ENCODE measurements around the gene STRN4. TPM values are rescaled to one million over a fixed set of nuclear protein-coding genes. Genes with fewer than 3 reads are reported as not detected.
A peak's percentile ranks its signal among the peaks of the same experiment; 100 is the strongest.

Gene STRN4
- 27.3 TPM for polyA plus RNA-seq (2012; ENCODE audit: low read depth, missing spikeins)

GRCh38 chr19:46746281-46747057, at the start of gene STRN4:
Gene STRN4, minus strand, starts transcription at chr19:46746450. Its CDS starts 20 bp downstream, at chr19:46746430.
- FAIRE-seq (peak; percentile 65), DNase-seq (ENCODE audit: insufficient read length, low spot score) (peak; percentile 92)
- TF ChIP-seq POLR2AphosphoS5 (IDR thresholded peaks at IDR 0.05; ENCODE audit: low read depth, low read length): no peak; the same call in 1 of the 2 replicates
- no peak for TF ChIP-seq TAF1 (IDR thresholded peaks at IDR 0.05; ENCODE audit: low read depth, low read length)
- no peak for TF ChIP-seq PAX5 (IDR thresholded peaks at IDR 0.05; ENCODE audit: insufficient read depth, low read length, severe bottlenecking)
- no peak for TF ChIP-seq POU2F2 (IDR thresholded peaks at IDR 0.05; ENCODE audit: low read depth, low read length)

- FAIRE-seq: peak; percentile 59
- TF ChIP-seq PAX5 (IDR thresholded peaks at IDR 0.05; ENCODE audit: insufficient read depth, low read length, severe bottlenecking) (no peak), SPI1 (IDR thresholded peaks at IDR 0.05; ENCODE audit: low read depth, low read length) (peak; percentile 51; the same call in 1 of the 2 replicates)
- no peak for DNase-seq (ENCODE audit: insufficient read length, low spot score)
Observed at GRCh38 chr19:46791944-46792343, 45.7 kb upstream of the STRN4 start.

- DNase-seq (ENCODE audit: insufficient read length, low spot score) (no peak), FAIRE-seq (no peak)
- no peak for TF ChIP-seq POU2F2 (IDR thresholded peaks at IDR 0.05; ENCODE audit: low read depth, low read length)
- no peak for TF ChIP-seq TAF1 (IDR thresholded peaks at IDR 0.05; ENCODE audit: low read depth, low read length)
- TF ChIP-seq PAX5 (IDR thresholded peaks at IDR 0.05; ENCODE audit: insufficient read depth, low read length, severe bottlenecking): no peak
- TF ChIP-seq SPI1 (IDR thresholded peaks at IDR 0.05; ENCODE audit: low read depth, low read length): no peak
- TF ChIP-seq POLR2AphosphoS5 (IDR thresholded peaks at IDR 0.05; ENCODE audit: low read depth, low read length): no peak
- no peak for TF ChIP-seq POLR2A (IDR thresholded peaks at IDR 0.05; ENCODE audit: low read depth, low read length)
Observed at GRCh38 chr19:46789371-46789770, 43.1 kb upstream of the STRN4 start.

DNA sequence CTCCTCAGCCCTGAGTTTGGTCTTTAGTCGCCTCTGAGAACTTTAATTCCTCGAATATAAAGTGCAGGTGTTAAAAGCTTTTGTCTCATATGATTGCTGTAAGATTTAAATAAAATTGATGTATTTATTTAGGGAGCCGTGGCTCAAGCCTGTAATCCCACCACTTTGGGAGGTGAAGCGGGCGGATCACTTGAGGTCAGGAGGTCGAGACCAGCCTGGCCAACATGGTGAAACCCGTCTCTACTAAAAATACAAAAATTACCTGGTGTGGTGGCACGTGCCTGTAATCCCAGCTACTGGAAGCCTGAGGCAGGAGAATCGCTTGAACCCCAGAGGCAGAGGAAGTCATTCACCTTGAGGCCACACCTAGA, 42.7 kb upstream of the STRN4 start:
- DNase-seq (ENCODE audit: insufficient read length, low spot score) (no peak), FAIRE-seq (no peak)
- no peak for TF ChIP-seq POLR2A (IDR thresholded peaks at IDR 0.05; ENCODE audit: low read depth, low read length)
- no peak for TF ChIP-seq POLR2AphosphoS5 (IDR thresholded peaks at IDR 0.05; ENCODE audit: low read depth, low read length)
- no peak for TF ChIP-seq PAX5 (IDR thresholded peaks at IDR 0.05; ENCODE audit: insufficient read depth, low read length, severe bottlenecking)
- no peak for TF ChIP-seq TAF1 (IDR thresholded peaks at IDR 0.05; ENCODE audit: low read depth, low read length)
- no peak for TF ChIP-seq SPI1 (IDR thresholded peaks at IDR 0.05; ENCODE audit: low read depth, low read length)
- no peak for TF ChIP-seq POU2F2 (IDR thresholded peaks at IDR 0.05; ENCODE audit: low read depth, low read length)

DNA sequence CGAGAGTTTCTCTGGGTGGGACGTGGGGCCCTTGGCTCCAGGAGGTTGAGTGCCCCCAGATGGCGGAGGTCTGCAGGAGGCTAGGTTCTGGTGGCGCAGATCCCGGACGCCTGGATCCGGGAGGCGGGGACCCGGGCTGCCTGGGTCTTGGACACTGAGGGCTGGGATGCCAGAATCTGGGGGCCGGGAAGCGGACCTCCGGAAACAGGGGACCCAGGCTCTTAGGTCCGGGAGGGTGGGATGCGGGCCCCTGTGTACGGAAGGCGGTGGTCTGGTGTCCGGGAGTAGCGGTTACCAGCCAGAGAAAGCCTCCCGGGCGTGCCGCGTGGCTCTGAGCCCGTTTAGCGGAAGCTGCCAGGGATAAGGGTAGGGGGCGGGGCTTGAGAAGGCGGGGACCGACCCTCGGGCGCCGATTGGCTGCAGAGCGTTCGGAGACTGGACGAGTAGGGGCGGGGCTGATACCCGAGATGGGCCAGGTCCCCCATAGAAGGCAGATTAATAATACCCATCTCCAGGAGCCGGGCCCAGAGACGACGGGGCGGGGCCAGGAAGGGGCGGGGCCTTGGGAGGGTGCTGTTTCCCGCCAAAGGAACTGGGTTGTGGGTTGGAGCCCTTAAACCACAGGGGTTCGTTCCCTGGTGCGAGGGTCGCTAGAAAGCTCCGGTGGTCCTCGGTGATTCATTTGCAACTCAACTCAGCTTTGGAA, 42.2 kb upstream of the STRN4 start, which contains the start of gene SLC1A5:
SLC1A5 (minus strand) TSS at position 333 of the 706 bp plus-strand sequence. CDS start 629 bp downstream, outside the sequence.
- DNase-seq (ENCODE audit: insufficient read length, low spot score): peak; percentile 93
- peak; percentile 82 for FAIRE-seq
- TF ChIP-seq POLR2A (IDR thresholded peaks at IDR 0.05; ENCODE audit: low read depth, low read length) (peak; percentile 99), POLR2AphosphoS5 (IDR thresholded peaks at IDR 0.05; ENCODE audit: low read depth, low read length) (peak; percentile 99), PAX5 (IDR thresholded peaks at IDR 0.05; ENCODE audit: insufficient read depth, low read length, severe bottlenecking) (no peak), SPI1 (IDR thresholded peaks at IDR 0.05; ENCODE audit: low read depth, low read length) (no peak), TAF1 (IDR thresholded peaks at IDR 0.05; ENCODE audit: low read depth, low read length) (peak; percentile 99), POU2F2 (IDR thresholded peaks at IDR 0.05; ENCODE audit: low read depth, low read length) (peak; percentile 94)

DNA sequence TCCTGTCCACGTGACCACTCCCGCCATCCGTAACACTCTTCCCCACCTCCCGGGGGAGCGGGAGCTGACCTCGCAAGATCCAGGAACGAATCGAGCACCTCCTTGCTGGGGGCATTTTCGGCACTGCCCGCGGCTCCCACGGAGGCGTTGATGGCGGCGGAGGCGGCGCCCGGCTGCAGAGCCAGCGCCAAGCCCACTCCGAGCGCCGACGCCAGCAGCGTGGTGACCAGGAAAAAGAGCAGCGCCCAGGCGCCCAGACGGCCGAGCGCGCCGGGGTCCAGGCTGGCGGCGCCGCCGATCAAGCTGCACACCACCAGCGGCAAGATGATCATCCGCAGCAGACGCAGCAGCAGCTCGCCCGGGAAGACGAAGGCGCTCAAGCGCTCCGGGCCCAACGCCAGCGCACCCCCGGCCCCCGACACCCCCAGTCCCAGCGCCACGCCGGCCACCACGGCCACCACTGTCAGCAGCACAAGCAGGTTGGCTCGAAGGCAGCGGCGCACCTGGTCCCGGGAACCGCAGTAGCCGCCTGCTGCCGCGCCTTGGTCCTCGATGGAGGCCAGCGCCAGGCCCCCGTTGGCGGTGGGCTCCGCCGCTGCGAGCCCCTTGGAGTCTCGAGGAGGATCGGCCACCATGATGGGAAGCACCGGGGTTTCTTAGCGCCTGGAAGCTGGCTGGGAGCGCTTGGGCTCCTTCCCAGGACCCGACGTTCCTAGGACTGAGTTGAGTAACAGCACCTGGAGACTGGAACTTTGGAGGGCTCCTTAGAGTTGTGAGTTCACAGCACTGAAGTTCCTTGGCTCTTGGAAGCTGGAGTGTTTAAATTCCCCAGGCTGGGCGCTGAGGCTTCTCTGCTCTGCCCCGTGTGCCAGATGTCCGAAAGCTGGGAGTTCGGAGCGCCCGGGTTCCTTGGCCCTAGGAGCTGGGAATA, 41.3 kb upstream of the STRN4 start:
- TF ChIP-seq TAF1 (IDR thresholded peaks at IDR 0.05; ENCODE audit: low read depth, low read length) (no peak), POLR2AphosphoS5 (IDR thresholded peaks at IDR 0.05; ENCODE audit: low read depth, low read length) (no peak), POLR2A (IDR thresholded peaks at IDR 0.05; ENCODE audit: low read depth, low read length) (no peak), PAX5 (IDR thresholded peaks at IDR 0.05; ENCODE audit: insufficient read depth, low read length, severe bottlenecking) (no peak), SPI1 (IDR thresholded peaks at IDR 0.05; ENCODE audit: low read depth, low read length) (no peak), POU2F2 (IDR thresholded peaks at IDR 0.05; ENCODE audit: low read depth, low read length) (no peak)
- FAIRE-seq (peak; percentile 13), DNase-seq (ENCODE audit: insufficient read length, low spot score) (no peak)

DNA sequence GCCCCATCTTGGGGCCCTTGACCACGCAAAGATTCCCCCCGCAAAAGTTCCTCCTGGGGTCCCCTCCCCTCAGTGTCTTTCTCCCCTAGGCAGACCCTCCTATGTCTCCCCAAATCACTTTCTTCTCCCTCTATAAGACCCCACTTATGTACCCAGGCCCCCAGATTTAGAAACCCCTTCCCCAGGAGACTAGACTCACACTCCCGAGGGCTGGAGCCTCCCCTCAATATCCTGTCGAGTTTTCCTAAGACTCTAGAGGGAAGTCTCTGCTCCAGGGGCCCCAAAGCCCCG, 40.7 kb upstream of the STRN4 start:
- FAIRE-seq (no peak), DNase-seq (ENCODE audit: insufficient read length, low spot score) (no peak)
- TF ChIP-seq POLR2AphosphoS5 (IDR thresholded peaks at IDR 0.05; ENCODE audit: low read depth, low read length) (no peak), PAX5 (IDR thresholded peaks at IDR 0.05; ENCODE audit: insufficient read depth, low read length, severe bottlenecking) (no peak), POLR2A (IDR thresholded peaks at IDR 0.05; ENCODE audit: low read depth, low read length) (no peak), SPI1 (IDR thresholded peaks at IDR 0.05; ENCODE audit: low read depth, low read length) (no peak), TAF1 (IDR thresholded peaks at IDR 0.05; ENCODE audit: low read depth, low read length) (no peak), POU2F2 (IDR thresholded peaks at IDR 0.05; ENCODE audit: low read depth, low read length) (no peak)

DNA sequence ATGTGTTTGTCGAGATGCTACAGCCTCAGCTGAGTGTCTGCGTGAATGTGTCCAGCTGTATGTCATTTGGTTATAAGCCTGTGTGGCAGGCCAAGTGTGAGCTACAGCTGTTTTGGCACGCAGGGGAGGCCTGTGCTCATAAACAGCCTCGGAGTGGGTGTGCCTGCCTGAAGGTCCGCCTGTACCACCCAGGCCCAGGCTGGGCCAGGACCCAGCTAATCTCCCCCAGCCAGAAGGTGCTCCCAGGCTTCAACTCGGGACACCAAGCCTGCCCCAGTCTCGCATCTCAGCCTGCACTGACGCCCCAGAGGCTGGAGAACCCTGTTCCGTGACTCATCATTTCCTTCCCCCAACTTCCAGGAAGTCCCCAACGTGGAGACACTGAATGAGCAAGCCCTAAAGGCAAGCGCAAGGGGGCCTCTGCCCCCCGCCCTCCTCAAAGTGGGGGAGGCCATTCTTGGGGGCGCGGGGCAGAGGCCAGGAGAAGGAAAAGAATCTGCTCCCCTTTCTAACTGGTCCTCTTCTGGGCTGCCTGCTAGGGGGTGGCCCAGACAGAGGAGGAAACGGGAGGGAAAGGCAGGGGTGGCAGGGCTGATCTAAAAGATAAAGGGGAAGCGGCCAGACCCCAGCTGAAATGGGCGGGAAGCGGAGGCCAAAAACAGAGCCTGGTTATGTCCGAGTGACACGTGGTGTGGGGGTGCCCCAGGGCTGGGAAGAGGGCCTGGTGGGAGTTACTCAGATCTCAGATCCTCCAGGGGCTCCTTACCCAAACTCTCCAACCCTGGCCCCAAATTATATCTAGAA, 40.2 kb upstream of the STRN4 start:
- peak; percentile 68 for FAIRE-seq

GRCh38 chr19:46785980-46786235, 39.7 kb upstream of the STRN4 start:
- FAIRE-seq: no peak
- 0 out of 2 replicates have a peak, but pooled peaks have one; percentile 19 for TF ChIP-seq TAF1 (IDR thresholded peaks at IDR 0.05; ENCODE audit: low read depth, low read length)
- no peak for TF ChIP-seq SPI1 (IDR thresholded peaks at IDR 0.05; ENCODE audit: low read depth, low read length)
- no peak for DNase-seq (ENCODE audit: insufficient read length, low spot score)

More for the DNA sequence above, 40.2 kb upstream of the STRN4 start:
- no peak for TF ChIP-seq POU2F2 (IDR thresholded peaks at IDR 0.05; ENCODE audit: low read depth, low read length)
- peak; percentile 56 for TF ChIP-seq SPI1 (IDR thresholded peaks at IDR 0.05; ENCODE audit: low read depth, low read length)
- DNase-seq (ENCODE audit: insufficient read length, low spot score): peak; percentile 66

Data from GM12891 (cell line).